ENCODE data around the gene ANO10. TPM values are rescaled to one million over a fixed set of nuclear protein-coding genes. Genes with fewer than 3 reads are reported as not detected.
"Not testable (repeated sequence)": the region's sequence is repeated elsewhere in the genome, so short reads cannot be mapped to it uniquely, and the experiment has no call there.

ANO10 gene
- total RNA-seq, 3 donors from 2014 or later: 3.1 to 4.8 (median 4.7) TPM

DNA sequence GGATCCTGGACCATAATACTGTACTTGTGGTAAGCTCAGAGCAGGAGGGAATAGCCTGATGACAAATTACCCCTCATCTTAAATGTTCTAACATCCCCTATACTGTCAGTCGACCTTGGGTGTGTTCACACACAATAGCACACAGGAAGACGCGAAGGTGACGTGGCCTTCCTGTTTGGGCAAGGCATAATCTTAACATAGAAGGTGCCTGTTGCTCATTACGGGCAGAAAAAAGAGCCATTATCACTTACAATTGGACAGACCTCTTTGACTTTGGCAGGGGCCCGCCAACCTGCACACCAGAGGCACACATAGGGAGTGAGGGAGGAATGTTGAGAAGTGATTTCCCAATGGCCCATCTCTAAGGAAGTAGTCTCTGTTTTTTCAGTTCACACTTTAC lies 144.2 kb downstream of the ANO10 start:
- H3K36me3 Mint-ChIP-seq (ENCODE audit: insufficient read depth): peaks cover 9% of the 10 kb centered on the region
- no peaks in the 10 kb centered on the region for H3K27me3 Mint-ChIP-seq (ENCODE audit: low read depth)
- H3K4me3 Mint-ChIP-seq: no peak overlapping the region
- H3K9me3 Mint-ChIP-seq: peaks cover 4% of the 10 kb centered on the region
- peak; percentile 61 for DNase-seq
- ATAC-seq: peak; percentile 89 to 98
- peaks cover 47% of the 10 kb centered on the region for H3K4me1 Mint-ChIP-seq (ENCODE audit: low read depth)

DNA sequence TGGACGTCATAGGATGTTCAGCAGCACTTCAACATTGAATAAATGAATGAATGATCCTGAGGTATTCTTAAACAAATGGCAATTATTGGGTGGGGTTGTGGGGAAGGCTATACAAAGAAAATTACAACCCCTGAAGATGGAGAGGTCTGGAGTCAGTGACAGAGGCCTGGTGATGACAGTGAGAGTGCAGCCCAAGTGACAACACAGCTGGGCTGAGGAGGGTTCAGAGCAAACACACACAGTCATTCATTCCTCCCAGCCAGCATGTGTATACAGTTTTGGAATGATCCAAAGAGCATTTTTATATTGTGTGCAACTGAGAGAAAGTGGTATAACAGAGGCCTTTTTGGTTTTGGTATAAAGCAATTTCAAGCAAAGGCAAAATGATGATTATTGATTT lies 148.1 kb downstream of the ANO10 start:
- no peaks in the 10 kb centered on the region for H3K27me3 Mint-ChIP-seq (ENCODE audit: low read depth)
- H3K4me3 Mint-ChIP-seq: no peak overlapping the region
- ATAC-seq (no peak), DNase-seq (no peak)
- H3K9me3 Mint-ChIP-seq: no peaks in the 10 kb centered on the region
- peaks cover 27% of the 10 kb centered on the region for H3K4me1 Mint-ChIP-seq (ENCODE audit: low read depth)
- H3K36me3 Mint-ChIP-seq (ENCODE audit: insufficient read depth): peaks cover 5% of the 10 kb centered on the region

DNA sequence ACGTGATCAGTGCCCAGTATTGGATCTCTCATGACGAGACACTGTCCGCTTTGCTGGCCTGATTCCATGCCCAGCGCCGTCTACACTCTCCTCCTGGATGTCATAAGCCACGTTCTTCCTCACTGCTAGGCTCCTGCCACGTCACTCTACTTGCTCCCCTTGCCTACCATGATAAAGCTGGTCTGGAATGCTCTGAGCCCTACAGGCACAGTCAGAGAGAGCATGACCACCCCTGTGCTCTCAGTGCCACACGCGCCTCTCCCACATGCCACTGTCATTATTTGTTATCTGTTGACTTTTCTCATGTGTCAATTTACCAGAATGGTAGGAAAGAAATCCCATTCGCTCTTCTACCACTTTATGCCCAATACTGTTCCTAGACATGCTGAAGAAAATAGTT lies 148.6 kb downstream of the ANO10 start:
- ATAC-seq: no peak
- H3K36me3 Mint-ChIP-seq (ENCODE audit: insufficient read depth): peaks cover 5% of the 10 kb centered on the region
- peaks cover 22% of the 10 kb centered on the region for H3K4me1 Mint-ChIP-seq (ENCODE audit: low read depth)

DNA sequence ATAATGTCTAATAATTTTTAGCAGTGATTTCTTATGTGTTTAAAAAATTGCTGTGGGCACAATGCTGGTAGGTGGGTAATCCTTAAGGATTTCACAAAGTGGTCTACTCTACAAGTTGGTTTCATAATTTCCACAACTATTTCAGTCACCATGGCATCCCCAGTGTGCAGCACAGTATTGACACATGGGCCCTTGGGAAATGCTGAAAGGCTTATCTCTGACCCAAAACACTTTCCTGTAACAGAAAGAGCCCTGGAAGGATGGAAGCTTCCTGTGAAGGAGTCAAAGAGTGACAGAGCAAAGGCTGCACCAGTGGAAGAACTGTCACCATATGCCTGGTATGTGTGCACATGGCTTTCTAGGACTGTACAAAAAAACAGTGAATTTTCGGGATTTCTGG lies 153.7 kb downstream of the ANO10 start:
- Mint-ChIP-seq H3K36me3 (ENCODE audit: insufficient read depth) (no peaks in the 10 kb centered on the region), H3K9me3 (no peaks in the 10 kb centered on the region), H3K4me3 (no peak overlapping the region), H3K27me3 (ENCODE audit: low read depth) (no peaks in the 10 kb centered on the region), H3K4me1 (ENCODE audit: low read depth) (peaks cover 7% of the 10 kb centered on the region)
- no peak for DNase-seq
- no peak for ATAC-seq

More for the DNA sequence above, 148.6 kb downstream of the ANO10 start:
- Mint-ChIP-seq H3K27me3 (ENCODE audit: low read depth) (no peaks in the 10 kb centered on the region), H3K4me3 (no peak overlapping the region), H3K9me3 (no peaks in the 10 kb centered on the region)
- DNase-seq: no peak

DNA sequence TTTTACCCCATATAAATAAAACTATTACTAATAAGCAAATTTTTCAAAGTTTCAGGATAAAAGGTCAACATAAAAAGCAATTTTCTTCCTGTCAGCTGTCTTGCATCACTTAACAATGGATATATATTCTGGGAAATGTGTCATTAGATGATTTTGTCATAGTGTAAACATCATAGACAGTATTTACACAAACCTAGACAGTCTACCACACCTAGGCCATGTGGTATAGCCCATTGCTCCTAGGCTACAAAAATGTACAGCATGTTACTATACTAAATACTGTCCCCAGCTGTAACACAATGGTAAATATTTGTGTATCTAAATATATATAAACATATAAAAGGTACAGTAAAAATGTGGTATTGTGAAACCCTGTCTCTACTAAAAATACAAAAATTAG lies 156.7 kb downstream of the ANO10 start:
- ATAC-seq (no peak), DNase-seq (no peak)
- Mint-ChIP-seq H3K4me1 (ENCODE audit: low read depth) (peaks cover 7% of the 10 kb centered on the region), H3K36me3 (ENCODE audit: insufficient read depth) (peaks cover 6% of the 10 kb centered on the region), H3K27me3 (ENCODE audit: low read depth) (no peaks in the 10 kb centered on the region), H3K4me3 (no peak overlapping the region), H3K9me3 (peaks cover 3% of the 10 kb centered on the region)

DNA sequence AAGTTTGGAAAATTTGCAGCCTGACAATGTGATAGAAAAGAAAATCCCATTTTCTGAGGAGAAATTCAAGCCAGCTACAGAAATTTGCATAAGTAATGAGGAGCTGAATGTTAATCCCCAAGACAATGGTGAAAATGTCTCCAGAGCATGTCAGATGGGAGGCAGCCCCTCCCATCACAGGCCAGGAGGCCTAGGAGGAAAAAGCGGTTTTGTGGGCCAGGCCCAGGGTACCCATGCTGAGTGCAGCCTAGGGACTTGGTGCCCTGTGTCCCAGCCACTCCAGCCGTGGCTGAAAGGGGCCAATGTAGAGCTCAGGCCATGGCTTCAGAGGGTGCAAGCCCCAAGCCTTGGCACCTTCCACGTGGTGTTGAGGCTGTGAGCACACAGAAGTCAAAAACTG lies 159.2 kb downstream of the ANO10 start:
- not testable (repeated sequence) for H3K4me1 Mint-ChIP-seq (ENCODE audit: low read depth); H3K4me3 Mint-ChIP-seq; DNase-seq; H3K36me3 Mint-ChIP-seq (ENCODE audit: insufficient read depth); ATAC-seq; H3K27me3 Mint-ChIP-seq (ENCODE audit: low read depth); H3K9me3 Mint-ChIP-seq

DNA sequence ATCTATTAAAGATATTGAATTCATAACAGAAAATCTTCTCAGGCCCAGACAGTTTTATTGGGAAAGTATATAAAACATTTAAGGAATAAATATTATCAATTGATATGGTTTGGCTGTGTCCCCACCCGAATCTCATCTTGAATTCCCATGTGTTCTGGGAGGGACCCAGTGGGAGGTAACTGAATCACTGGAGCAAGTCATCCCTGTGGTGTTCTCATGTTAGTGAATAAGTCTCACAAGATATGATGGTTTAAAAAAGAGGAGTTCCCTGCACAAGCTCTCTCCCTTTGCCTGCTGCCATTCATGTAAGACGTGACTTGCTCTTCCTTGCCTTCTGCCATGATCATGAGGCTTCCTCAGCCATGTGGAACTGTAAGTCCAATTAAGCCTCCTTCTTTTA lies 160.5 kb downstream of the ANO10 start:
- H3K36me3 Mint-ChIP-seq (ENCODE audit: insufficient read depth): peaks cover 6% of the 10 kb centered on the region
- no peak for DNase-seq
- H3K4me3 Mint-ChIP-seq: no peak overlapping the region
- peaks cover 10% of the 10 kb centered on the region for H3K4me1 Mint-ChIP-seq (ENCODE audit: low read depth)
- ATAC-seq: no peak
- H3K27me3 Mint-ChIP-seq (ENCODE audit: low read depth): no peaks in the 10 kb centered on the region
- peaks cover 3% of the 10 kb centered on the region for H3K9me3 Mint-ChIP-seq

DNA sequence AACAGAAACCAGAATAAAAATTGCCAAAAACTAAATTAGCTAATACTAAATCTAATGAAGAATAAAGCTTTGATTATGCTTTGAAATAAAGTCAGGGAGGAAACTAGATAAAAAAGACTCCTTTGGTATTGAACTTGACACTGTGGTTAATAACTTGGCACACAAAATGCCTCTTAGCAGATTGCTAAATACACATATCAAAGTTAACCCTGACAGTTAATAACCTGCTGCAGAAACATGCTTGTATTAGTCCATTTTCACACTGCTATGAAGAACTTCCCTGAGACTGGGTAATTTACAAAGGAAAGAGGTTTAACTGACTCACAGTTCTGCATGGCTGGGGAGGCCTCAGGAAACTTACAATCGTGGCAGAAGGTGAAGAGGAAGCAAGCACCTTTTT lies 164.8 kb downstream of the ANO10 start:
- not testable (repeated sequence) for ATAC-seq; H3K36me3 Mint-ChIP-seq (ENCODE audit: insufficient read depth); H3K4me3 Mint-ChIP-seq; H3K27me3 Mint-ChIP-seq (ENCODE audit: low read depth); H3K9me3 Mint-ChIP-seq; DNase-seq
- peaks cover 10% of the 10 kb centered on the region for H3K4me1 Mint-ChIP-seq (ENCODE audit: low read depth)

DNA sequence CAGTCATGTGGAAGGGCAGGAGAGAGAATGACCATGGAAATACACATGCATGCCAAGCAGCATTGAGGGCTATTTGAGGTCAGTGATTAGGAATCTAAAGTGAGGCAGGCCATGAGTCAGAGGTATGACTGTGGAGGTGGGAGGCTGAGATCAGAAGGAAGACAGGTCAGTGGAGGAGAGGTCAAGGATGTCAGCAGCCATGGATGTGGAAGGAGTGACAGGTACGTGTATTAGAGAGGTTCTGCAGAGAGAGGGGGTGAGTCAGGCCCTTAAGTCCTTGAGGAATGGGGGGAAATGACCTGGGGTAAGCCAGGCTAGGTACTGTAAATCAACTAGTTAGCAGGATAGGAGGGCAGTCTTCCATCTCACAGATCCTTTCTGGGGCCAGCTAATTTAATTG lies 166.6 kb downstream of the ANO10 start:
- H3K9me3 Mint-ChIP-seq: no peaks in the 10 kb centered on the region
- DNase-seq (no peak), ATAC-seq (no peak)
- peaks cover 10% of the 10 kb centered on the region for H3K4me1 Mint-ChIP-seq (ENCODE audit: low read depth)
- H3K36me3 Mint-ChIP-seq (ENCODE audit: insufficient read depth): no peaks in the 10 kb centered on the region
- H3K4me3 Mint-ChIP-seq: no peak overlapping the region
- no peaks in the 10 kb centered on the region for H3K27me3 Mint-ChIP-seq (ENCODE audit: low read depth)

DNA sequence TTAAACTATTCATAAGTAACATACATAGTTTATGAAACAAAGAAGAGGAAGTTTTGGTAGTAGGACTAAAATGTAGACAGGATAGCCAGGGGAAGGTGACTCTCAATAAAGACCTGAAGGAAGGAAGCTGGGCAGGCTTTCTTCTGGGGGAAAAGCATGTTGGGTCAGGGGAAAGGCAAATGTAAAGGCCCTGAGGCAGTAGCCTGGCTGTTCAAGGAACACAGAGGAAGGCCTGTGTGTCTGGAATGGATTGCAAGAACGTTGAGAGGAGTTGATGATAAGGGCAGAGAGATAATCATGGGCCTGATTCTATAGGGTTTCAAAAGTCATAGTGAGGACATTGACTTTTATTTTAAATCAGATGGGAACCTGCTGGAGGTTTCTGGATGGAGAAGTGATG lies 167.8 kb downstream of the ANO10 start:
- no peaks in the 10 kb centered on the region for H3K9me3 Mint-ChIP-seq
- no peak for ATAC-seq
- DNase-seq: no peak
- peaks cover 10% of the 10 kb centered on the region for H3K4me1 Mint-ChIP-seq (ENCODE audit: low read depth)
- H3K36me3 Mint-ChIP-seq (ENCODE audit: insufficient read depth): no peaks in the 10 kb centered on the region
- H3K27me3 Mint-ChIP-seq (ENCODE audit: low read depth): no peaks in the 10 kb centered on the region
- H3K4me3 Mint-ChIP-seq: no peak overlapping the region

DNA sequence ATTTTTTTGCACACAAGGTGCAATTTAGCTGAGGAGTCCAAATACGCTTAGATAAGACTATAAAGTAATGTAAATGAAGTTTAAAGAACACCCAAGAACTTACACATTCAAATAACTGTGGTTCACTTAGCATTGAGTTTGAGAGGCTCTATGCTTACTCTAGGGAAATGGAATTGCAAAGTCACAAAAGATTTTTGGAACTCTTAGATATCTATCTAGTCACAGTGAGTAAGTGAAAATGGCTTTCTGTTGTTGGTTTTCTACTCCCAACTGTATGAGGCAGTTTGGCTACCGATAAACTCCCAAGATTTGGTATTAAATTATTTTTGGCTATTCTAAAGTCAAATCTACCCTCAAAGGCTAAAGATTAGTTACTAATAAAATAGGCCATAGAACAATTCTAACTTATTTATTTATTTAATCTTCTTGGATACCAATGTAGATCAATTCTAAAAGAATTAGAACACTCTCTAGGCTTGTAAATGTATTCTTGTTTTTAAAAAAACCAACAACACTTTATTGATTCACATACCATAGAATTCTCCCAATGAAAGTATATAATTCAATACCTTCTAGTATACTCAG lies 170.0 kb downstream of the ANO10 start:
- DNase-seq: no peak
- Mint-ChIP-seq H3K4me1 (ENCODE audit: low read depth) (peaks cover 3% of the 10 kb centered on the region), H3K27me3 (ENCODE audit: low read depth) (no peaks in the 10 kb centered on the region), H3K36me3 (ENCODE audit: insufficient read depth) (no peaks in the 10 kb centered on the region), H3K4me3 (no peak overlapping the region), H3K9me3 (no peaks in the 10 kb centered on the region)
- ATAC-seq: no peak

DNA sequence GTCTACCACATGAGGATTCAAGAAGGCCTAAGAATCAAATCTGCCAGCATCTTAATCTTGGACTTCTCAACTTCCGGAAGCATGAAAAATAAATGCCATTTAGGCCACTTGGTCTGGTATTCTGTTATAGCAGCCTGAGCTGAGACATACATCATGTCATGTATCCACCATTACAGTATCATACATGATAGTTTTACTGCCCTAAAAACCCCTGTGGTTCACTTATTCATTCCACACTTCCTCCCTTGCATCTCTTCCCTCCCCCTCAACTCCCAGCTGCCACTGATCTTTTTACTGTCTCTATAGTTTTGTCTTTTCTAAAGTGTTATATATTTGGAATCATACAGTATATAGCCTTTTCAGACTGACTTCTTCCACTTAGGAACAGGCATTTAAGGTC lies 173.7 kb downstream of the ANO10 start:
- H3K4me3 Mint-ChIP-seq: no peak overlapping the region
- no peak for DNase-seq
- H3K4me1 Mint-ChIP-seq (ENCODE audit: low read depth): no peaks in the 10 kb centered on the region
- ATAC-seq: no peak
- H3K9me3 Mint-ChIP-seq: no peaks in the 10 kb centered on the region
- H3K36me3 Mint-ChIP-seq (ENCODE audit: insufficient read depth): no peaks in the 10 kb centered on the region
- no peaks in the 10 kb centered on the region for H3K27me3 Mint-ChIP-seq (ENCODE audit: low read depth)

DNA sequence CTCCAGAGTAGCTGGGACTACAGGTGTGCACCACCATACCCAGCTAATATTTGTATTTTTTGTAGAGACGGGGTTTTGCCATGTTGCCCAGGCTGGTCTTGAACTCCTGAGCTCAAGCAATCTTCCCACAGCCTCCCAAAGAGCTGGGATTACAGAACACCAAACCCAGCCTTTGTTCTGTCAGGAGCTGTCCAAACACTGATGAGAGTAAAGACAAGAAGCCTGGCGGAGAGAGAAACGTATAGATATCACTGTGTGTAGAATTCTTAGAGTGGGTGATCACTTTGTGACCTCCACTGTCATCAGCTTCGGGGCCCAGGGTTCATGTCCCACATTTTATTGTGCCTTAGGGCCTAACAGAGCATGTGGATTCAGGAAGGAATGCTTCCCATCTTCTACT lies 176.0 kb downstream of the ANO10 start:
- H3K27me3 Mint-ChIP-seq (ENCODE audit: low read depth): no peaks in the 10 kb centered on the region
- ATAC-seq: no peak
- H3K36me3 Mint-ChIP-seq (ENCODE audit: insufficient read depth): no peaks in the 10 kb centered on the region
- H3K9me3 Mint-ChIP-seq: no peaks in the 10 kb centered on the region
- H3K4me3 Mint-ChIP-seq: no peak overlapping the region
- no peak for DNase-seq
- H3K4me1 Mint-ChIP-seq (ENCODE audit: low read depth): peaks cover 1% of the 10 kb centered on the region

DNA sequence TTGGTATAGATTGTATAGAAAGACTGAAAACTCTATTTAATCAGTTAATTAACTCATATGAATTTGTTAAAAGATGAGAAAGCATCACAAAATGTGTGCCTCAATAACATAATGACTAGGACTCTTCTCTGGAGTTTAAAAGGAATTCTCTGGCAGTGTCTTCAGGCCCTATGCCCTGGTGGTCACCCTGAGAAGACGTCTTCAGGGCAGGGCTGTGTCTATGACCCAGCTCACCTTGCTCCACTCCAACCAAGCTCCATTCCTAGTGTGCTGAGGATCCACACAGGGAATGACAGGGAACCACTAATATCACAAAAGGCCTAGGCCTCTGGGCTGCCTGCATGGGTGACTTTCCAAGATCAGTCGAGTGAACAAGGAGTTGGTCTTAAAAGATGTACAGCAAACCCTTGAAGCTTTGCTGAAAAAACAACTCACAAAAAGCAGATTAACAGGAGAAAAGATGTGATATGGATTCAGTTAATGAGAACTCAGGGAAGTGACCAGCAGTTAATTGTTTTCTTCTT lies 178.9 kb downstream of the ANO10 start:
- no peak for DNase-seq
- peaks cover 12% of the 10 kb centered on the region for H3K9me3 Mint-ChIP-seq
- H3K36me3 Mint-ChIP-seq (ENCODE audit: insufficient read depth): peaks cover 6% of the 10 kb centered on the region
- no peak overlapping the region for H3K4me3 Mint-ChIP-seq
- no peak for ATAC-seq
- peaks cover 9% of the 10 kb centered on the region for H3K4me1 Mint-ChIP-seq (ENCODE audit: low read depth)
- no peaks in the 10 kb centered on the region for H3K27me3 Mint-ChIP-seq (ENCODE audit: low read depth)

DNA sequence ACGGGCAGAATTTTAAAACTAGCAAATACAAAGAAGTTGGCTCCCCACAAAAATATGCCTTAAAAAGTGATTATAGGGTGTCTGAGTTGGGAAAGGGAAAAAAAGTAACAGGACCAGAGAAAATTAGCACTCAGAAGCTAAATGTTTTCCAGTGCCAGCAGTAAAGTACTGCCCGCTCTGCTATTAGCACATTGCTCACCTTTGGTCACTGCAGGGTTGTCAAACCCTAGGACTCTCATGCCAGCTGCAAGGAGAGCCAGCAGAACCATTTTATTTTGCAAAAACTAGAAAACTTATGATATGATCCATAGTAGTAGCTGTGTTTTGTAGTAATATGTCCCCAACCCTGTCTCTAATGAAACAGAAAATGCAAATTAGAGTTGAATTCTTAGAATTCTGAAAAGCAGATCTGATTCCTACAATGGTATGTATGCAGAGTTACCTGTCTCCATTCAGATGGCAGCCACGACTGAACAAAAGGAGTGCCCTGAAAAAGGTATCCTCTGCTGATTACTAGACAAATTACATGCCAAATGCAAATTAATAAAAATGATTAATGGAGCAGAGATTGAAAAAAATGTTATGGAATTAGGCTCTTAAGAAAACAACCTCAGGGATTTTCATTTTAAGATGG lies 185.2 kb downstream of the ANO10 start:
- peaks cover 8% of the 10 kb centered on the region for H3K36me3 Mint-ChIP-seq (ENCODE audit: insufficient read depth)
- ATAC-seq: no peak
- no peak for DNase-seq
- no peaks in the 10 kb centered on the region for H3K27me3 Mint-ChIP-seq (ENCODE audit: low read depth)
- peaks cover 9% of the 10 kb centered on the region for H3K4me1 Mint-ChIP-seq (ENCODE audit: low read depth)
- H3K9me3 Mint-ChIP-seq: peaks cover 12% of the 10 kb centered on the region
- H3K4me3 Mint-ChIP-seq: no peak overlapping the region

Data from activated T-cell treated with anti-CD3 and anti-CD28 coated beads, Interleukin-2, amount 50 U/mL, for 4 hours (primary cell).